HG03565 (cell line): ENCODE results near the gene CELF4.

ENCODE experiments used
- ATAC-seq: cut with Tn5 transposase; IDR thresholded peaks from one replicate; pipeline ENCODE4 v1.9.1; 2021; ENCODE audit warnings: mild to moderate bottlenecking, moderate library complexity; ENCODE audit not compliant: unreplicated experiment

The CELF4 gene

GRCh38 chr18:37527395-37527794 lies 38.2 kb downstream of the CELF4 start:
- ATAC-seq, result no peak

DNA sequence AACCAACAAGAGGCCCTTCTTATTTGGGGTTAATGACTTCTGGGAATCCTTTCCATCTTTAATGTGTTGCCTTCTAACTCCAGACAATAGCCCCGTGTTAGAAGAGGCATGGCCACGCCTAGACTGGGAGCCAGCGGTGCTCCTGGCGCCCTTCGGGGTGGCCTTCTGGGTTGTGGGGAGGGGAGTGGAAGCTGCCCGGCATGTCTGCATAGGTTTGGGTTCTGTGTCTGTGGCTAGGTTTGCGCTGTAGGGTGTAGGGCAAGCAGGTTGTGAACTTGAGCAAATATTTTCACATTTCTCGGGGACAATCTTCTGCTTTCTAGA lies 40.4 kb downstream of the CELF4 start:
- ATAC-seq, result no peak

DNA sequence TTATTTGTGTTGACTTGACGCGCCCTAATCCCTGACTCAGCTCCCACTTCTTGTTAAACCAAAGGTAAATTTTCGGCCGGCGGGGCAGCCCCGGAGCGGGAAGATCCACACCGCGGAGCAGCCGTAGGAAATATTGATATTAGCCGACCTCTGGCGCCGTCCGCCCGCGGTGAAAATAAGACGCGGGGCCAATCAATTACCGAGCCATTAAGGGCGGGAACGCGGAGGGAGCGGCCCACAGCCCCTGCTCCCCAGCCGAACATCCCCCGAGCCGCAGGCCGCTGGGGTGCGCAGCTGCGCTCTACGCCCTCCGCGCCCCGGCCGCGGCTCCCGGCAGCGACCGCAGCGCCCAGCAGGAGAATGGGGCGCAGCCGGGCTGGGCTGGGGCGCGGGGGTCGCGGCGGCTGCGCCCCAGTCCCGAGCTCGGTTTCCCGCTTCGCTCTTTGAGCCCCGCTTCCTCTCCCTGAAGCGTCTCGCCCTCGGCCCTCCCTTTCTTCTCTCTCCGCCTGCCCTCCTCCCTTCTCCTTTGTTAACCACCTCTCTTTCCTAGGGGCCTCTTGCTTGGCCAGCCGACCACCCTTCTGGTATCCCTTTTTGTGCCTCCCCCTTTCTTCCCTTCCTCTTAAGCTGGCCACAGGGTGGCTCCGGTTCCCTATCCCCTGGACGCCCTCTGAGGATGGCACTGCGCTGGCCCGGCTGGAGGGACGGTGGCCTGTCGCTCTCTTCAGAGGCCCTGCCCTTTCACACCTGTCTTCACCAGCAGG lies 40.9 kb downstream of the CELF4 start:
- no peak for ATAC-seq

DNA sequence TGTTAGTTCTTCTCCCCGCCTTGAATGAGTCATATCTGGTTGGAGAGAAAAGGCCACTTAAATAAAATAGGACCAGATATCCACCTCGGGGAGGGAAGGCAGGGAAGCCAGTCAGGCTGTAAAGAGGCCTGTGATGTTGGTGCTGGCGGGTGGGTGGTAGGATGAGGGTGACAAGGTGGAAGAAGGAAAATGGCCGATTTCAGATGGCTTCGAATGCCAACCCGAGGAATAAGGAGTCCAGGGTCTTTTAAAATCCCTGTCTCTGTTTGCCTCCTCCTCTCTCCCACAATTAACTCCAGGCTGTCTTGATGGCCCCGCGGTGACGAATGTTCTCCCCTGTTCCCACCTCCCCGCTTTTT lies 41.5 kb downstream of the CELF4 start:
- no peak for ATAC-seq

DNA sequence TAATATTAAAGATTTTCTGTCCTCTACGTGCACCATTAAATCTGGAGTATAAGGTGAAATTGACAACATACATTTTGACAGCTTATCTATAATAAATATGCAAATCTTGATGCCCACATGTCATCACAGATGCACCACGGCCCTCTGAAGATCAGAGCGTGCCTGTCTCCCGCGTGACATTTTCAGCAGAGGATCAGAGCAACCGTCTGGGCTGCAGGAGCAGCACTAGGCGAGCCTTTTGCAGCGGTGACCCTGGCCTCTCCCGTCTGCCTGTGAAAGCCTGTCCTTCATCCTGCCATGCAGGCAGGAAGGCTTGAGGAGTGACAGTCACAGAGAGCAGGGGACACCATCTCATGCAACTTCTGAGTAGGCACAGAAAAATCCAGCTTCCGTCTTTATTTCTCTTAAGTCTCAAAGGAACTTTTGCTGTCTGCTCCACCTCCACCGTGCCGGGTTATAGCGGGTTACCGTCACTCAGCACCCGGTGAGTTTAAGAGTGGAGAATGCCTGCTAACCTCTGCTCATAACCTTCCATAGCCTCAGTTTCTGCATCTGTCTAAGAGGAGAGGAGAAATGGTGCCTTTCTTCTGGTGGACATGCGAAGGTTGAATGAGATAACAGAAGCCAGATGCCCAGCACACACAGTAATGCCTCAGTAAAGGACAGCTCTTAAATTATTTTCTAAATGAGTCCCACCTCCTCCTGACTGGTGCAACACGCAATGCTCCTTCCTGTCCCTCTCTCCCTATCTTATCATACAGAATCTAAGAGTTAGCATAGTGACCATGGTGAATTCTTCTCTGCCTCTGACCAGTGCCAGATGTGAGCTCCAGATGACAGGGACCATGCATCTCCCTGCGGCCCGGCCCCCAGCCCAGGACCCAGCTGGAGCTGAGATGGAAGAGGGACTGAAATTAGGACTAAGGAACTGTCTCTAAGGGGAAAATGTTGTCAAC lies 43.8 kb downstream of the CELF4 start:
- no peak for ATAC-seq

DNA sequence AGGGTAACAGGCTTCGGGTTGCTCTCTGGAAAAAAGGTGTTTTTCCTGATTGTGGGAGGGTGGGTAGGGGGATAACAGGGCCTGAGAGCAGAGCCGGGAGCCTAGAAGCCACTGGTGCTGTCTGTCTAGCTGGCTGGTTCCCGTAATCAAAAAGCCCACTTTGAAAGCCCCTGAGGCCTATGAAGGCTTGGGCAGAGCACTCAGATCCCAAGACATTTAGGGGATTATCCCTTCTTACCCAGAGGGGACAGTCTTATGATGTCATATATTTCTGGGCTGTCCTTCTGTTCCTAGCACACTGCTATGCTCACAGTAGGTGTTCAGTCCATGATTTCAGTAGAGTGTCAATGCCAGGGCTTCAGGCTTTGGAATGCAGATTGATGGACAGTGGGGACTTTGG lies 45.1 kb downstream of the CELF4 start:
- no peak for ATAC-seq

DNA sequence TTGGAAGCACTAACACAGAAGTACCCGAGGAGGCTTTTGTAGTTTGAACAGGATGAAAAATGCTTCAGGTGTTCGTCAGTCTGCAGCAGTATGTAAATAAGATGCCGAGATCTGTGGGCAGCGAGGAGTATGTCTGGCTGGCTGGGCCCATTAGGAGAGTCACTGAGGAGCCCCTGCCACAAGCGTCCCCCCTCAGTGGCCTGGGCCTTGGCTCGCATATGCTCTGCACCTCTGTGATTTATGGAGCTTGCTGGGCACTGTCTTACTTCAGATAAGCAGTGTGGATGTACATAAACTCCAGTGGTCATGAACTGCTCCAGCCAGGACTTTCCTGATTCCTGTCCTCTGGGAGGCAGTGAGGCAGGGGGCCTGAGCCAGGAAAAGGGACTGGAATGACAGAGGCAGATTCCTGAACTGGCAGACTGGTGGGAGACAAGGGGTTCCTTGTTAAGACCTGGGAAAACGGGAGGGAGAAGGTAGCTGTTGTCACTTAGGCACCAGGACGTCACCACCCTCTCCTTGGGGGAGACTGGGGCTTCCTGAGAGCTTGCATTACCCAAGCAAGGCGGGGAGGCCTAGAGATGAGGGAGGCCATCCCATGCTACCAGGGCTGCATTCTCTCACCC lies 46.0 kb downstream of the CELF4 start:
- ATAC-seq, result no peak

GRCh38 chr18:37516361-37516853 lies 49.2 kb downstream of the CELF4 start:
- ATAC-seq, result no peak

- no peak for ATAC-seq
Measured at GRCh38 chr18:37514953-37515352, 50.6 kb downstream of the CELF4 start.

- no peak for ATAC-seq
Measured at GRCh38 chr18:37512400-37512799, 53.2 kb downstream of the CELF4 start.

DNA sequence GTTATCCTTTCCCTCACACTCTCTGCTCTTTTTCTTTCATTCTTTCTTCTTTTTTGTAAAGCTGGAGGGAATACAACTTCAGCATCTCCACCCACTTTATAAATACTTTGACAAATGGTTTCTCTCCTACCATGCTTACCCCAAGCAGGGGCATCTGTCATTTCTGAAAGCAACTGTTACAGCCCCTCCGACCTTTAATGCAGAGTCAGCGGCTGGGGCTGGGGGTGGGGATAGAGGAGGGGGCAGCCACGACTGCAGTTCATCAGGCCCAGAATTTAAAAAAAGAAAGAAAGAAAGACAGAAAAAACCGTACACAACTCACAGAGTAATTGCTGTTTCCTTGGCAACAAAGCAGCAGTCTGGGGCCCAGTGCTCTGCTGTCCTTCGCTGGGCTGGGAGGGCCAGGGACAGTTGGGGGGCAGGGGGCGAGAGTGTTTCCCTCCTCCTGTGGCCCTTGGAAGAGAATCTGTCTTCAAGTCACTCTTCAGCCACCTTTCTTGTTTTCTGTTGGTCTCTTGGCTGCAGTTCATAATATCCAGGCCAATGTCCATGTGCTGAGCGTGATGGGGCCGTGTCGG lies 53.8 kb downstream of the CELF4 start:
- ATAC-seq, result no peak

- ATAC-seq, result no peak
Measured at GRCh38 chr18:37509600-37509999, 56.0 kb downstream of the CELF4 start.

DNA sequence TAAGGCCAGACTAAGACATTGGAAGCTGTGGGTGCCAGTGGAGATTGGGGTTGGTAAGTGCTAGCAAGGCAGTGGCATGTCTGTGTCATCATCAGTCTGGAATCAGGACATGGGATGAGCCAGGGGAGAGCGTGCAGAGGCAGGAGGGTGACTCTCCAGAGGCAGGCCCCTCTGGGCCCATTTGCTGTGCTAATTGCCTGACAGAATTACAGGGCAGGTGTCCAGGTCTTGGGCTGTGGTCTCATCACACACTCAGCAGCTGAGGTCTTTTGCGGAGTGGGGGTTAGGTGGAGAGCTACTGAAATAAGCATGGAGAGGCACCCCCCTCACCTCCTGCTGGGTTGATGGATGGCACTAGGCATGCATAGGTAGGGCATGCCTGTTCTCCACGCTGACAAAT lies 57.4 kb downstream of the CELF4 start:
- no peak for ATAC-seq

GRCh38 chr18:37507239-37507638 lies 58.4 kb downstream of the CELF4 start:
- ATAC-seq, result no peak

GRCh38 chr18:37506001-37506400 lies 59.6 kb downstream of the CELF4 start:
- no peak for ATAC-seq

DNA sequence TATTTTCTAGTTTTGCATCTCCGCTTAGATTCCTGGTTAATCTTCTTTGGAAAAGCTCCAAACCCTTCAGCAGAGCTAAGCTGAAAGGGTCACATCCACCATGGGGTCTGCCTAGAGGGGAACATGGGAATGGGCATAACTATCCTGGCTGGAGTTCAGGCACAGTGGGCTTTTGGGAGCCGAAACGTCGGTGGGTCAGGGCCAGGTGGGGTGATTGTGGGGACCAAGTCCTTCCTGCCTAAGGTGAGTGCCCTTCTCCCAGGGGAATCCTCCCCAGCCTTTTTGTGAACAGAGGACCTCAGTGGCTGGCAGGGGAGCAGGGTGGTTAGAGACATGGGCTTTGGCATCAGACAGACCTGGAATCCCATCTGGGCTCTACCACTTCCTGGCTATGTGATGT lies 60.3 kb downstream of the CELF4 start:
- no peak for ATAC-seq

- ATAC-seq, result no peak
Measured at GRCh38 chr18:37502601-37503000, 63.0 kb downstream of the CELF4 start.

GRCh38 chr18:37502036-37502435 lies 63.6 kb downstream of the CELF4 start:
- no peak for ATAC-seq

GRCh38 chr18:37501136-37501535 lies 64.5 kb downstream of the CELF4 start:
- ATAC-seq, result no peak

DNA sequence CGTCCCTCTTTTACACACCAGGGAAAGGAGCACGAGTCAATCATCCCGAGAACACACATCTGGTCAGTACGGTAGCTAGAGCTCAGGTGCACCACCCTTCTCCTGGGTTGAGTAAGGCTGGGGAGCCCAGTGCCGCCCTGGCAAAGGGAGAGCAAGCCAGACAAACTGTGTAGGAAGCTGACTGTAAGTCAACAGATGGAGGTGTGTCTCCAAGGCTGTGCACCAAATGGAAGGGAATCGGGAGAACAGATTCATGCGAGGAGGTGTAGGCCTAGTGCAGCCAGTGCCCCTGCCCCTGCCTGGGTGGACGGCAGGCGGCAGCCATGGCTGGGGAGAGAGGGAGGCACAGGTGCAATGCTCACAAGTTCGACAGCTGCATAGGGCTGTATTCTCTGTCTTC lies 65.7 kb downstream of the CELF4 start:
- ATAC-seq, result no peak

- no peak for ATAC-seq
Measured at GRCh38 chr18:37499044-37499443, 66.6 kb downstream of the CELF4 start.
